ENCODE results near the gene ATAD2B.

Gene ATAD2B

DNA sequence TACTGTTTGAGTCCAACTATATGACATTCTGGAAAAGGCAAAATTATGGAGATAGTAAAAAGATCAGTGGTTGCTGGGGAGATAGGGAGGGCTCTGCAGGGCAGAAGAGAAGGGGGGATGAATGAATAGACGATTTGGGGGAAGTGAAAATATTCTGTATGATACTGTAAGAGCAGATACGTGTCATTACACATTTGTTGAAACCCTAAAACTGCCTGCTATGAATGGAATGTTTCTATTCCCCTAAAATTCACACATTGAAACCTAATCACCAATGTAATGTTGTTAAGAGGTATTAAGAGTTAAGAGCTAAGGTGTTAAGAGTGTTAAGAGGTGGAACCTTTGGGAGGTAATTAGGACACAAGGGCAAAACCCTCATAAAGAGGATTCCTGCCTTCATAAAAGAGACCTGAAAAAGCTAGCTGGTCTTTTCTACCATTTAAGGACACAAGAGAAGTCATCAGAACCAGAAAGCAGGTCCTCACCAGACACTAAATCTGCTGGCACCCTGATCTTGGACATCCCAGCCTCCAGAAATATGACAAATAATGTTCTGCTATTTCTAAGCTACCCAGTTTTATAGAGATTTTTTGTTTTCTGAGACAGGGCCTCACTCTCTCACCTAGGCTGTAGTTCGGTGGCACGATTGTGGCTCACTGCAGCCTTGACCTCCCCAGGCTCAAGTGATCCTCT is 76.2 kb downstream of the ATAD2B start:
- no peak for DNase-seq (ENCODE audit: low read depth)
- no peak overlapping the region for H3K4me3 ChIP-seq (ENCODE audit: low read depth, low read length)

DNA sequence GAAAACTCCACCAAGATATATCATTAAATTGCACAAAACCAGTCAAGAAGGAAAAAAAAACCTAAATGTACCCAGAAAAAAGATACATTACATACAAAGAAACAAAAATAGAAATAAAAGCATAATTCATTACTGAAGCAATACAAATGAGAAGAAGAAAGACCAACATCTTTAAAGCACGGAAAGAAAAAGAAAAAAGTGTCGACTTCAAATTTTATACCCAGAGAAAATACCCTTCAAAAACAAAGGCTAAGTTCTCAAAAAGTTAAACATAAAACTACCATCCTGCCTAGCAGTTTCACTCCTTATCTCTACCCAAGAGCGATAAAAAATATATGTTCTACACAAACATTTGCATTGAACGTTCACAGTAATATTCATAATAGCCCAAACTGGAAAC is 82.0 kb downstream of the ATAD2B start:
- H3K4me3 ChIP-seq (ENCODE audit: low read depth, low read length): no peak overlapping the region
- TF ChIP-seq POLR2A (IDR thresholded peaks at IDR 0.05; ENCODE audit: extremely low read depth, insufficient read length): no peak
- TF ChIP-seq MYC (IDR thresholded peaks at IDR 0.05; ENCODE audit: low read depth, low read length): no peak
- no peak for DNase-seq (ENCODE audit: low read depth)

More for the DNA sequence above, 76.2 kb downstream of the ATAD2B start:
- TF ChIP-seq POLR2A (IDR thresholded peaks at IDR 0.05; ENCODE audit: extremely low read depth, insufficient read length) (no peak), MYC (IDR thresholded peaks at IDR 0.05; ENCODE audit: low read depth, low read length) (no peak)
- TF ChIP-seq, protein P1, sequence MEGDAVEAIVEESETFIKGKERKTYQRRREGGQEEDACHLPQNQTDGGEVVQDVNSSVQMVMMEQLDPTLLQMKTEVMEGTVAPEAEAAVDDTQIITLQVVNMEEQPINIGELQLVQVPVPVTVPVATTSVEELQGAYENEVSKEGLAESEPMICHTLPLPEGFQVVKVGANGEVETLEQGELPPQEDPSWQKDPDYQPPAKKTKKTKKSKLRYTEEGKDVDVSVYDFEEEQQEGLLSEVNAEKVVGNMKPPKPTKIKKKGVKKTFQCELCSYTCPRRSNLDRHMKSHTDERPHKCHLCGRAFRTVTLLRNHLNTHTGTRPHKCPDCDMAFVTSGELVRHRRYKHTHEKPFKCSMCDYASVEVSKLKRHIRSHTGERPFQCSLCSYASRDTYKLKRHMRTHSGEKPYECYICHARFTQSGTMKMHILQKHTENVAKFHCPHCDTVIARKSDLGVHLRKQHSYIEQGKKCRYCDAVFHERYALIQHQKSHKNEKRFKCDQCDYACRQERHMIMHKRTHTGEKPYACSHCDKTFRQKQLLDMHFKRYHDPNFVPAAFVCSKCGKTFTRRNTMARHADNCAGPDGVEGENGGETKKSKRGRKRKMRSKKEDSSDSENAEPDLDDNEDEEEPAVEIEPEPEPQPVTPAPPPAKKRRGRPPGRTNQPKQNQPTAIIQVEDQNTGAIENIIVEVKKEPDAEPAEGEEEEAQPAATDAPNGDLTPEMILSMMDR (IDR thresholded peaks at IDR 0.05; ENCODE audit: low read depth, low read length): no peak
- TF ChIP-seq, protein P2, sequence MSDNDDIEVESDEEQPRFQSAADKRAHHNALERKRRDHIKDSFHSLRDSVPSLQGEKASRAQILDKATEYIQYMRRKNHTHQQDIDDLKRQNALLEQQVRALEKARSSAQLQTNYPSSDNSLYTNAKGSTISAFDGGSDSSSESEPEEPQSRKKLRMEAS (IDR thresholded peaks at IDR 0.05; ENCODE audit: low read depth, low read length): no peak

DNA sequence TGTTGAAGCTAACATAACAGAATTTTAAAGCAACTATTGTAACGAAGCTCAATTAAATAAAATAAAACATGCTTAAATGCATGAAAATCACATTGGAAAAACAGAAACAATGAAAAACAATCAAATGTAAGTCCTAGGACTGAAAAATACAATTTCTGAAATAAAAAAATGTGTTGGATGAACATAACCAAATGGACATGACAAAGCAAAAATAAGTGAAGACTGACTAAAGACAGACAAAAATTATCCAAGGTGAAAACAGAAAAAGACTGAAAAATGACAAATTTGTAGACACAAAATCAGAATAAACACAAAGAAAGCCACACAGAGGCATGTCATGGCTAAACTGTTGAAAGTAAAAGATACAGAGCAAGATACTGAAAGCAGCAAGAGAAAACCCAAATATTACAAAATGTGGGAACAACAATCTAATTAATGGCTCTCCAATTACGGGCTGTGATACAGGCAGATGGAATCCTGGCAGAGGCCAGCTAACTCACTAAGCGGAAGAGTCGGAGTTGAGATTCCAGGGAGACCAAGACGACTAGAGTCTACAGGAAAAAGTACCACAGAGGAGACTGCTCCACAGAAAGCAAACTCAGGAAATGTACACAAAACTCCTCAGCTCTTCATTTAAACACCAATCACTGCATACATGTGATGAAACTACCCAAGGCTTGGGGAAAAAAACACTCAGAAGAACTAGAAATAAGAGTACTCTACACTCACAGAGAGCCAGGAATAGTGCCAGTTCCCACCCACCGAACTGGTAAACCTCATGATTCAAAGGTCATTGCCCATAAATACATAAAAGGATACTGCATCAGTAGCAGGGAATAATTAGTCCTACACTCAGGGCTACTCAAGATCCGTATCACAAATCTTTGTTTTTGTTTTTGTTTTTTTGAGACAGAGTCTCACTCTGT is 83.6 kb downstream of the ATAD2B start:
- no peak for DNase-seq (ENCODE audit: low read depth)
- H3K4me3 ChIP-seq (ENCODE audit: low read depth, low read length): no peak overlapping the region
- TF ChIP-seq, protein P1 (IDR thresholded peaks at IDR 0.05; ENCODE audit: low read depth, low read length): no peak
- TF ChIP-seq POLR2A (IDR thresholded peaks at IDR 0.05; ENCODE audit: extremely low read depth, insufficient read length): no peak

DNA sequence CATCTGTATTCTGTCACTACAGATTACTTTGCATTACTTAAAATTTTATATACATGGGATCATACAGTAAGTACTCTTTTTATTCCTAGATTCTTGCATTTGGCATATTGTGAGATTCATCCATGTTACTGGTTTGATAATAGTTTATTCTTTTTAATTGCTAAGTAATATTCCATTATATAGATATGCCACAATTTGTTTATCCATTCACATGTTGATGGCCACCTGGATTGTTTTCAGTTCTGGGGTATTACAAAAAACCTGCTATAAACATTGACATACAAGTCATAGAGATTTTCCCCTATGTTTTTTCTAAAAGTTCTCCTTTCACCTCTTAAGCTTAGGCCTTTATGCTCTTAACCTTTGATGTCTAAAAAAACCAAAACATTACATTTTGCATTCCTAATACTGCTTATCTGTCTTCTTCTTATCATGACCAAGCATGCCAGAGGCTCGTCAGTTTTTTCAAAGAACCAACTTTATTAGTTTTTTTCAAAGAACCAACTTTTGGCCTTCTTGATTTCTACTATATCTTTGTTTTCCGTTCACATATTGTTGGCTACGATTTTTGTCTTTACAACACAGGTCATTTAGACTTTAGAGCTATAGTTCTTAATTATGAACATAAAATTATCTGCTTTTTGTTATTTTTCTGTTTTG is 86.9 kb downstream of the ATAD2B start:
- DNase-seq (ENCODE audit: low read depth): no peak
- TF ChIP-seq, protein P2 (IDR thresholded peaks at IDR 0.05; ENCODE audit: low read depth, low read length): no peak
- TF ChIP-seq, protein P1 (IDR thresholded peaks at IDR 0.05; ENCODE audit: low read depth, low read length): no peak
- TF ChIP-seq POLR2A (IDR thresholded peaks at IDR 0.05; ENCODE audit: extremely low read depth, insufficient read length) (no peak), MYC (IDR thresholded peaks at IDR 0.05; ENCODE audit: low read depth, low read length) (no peak)
- H3K4me3 ChIP-seq (ENCODE audit: low read depth, low read length): no peak overlapping the region

DNA sequence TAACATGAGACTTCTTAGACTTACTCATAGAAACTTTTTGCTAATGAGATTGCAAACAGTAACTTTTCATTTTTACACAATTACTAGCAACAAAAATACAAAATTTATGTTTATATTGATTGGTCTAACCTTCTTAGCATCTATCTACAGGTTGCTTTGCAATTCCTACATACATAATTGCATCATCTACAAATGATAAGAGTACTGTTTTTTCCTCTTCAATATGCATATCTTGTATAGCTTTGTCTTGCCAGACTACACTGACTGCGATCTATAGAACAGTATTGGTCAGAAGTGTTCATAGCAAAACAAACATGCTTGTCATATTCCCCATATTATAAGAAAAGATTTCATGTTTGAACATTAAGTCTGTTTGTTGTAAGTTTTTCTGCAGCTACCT is 87.9 kb downstream of the ATAD2B start:
- no peak for DNase-seq (ENCODE audit: low read depth)
- no peak overlapping the region for H3K4me3 ChIP-seq (ENCODE audit: low read depth, low read length)
- TF ChIP-seq MYC (IDR thresholded peaks at IDR 0.05; ENCODE audit: low read depth, low read length) (no peak), POLR2A (IDR thresholded peaks at IDR 0.05; ENCODE audit: extremely low read depth, insufficient read length) (no peak)
- TF ChIP-seq, protein P1 (IDR thresholded peaks at IDR 0.05; ENCODE audit: low read depth, low read length): no peak
- TF ChIP-seq, protein P2 (IDR thresholded peaks at IDR 0.05; ENCODE audit: low read depth, low read length): no peak

DNA sequence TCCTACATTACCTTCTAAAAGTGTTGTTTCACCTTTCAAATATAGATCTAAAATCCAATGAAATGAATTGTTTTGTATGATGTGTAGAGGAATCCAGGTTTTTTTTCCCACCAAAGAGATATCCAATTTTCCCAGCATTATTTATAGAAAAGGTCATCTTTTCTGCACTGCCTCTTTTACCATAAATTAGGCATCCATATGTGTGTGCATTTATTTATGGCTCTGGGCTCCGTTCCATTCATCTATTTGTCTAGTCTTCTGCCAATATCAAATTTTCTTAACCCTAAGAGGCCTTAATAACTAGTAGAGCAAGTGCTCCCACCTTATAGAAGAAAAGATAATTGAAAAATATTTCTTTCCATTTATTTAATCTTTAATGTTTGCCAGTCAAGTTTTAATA is 88.3 kb downstream of the ATAD2B start:
- TF ChIP-seq, protein P2 (IDR thresholded peaks at IDR 0.05; ENCODE audit: low read depth, low read length): no peak
- TF ChIP-seq, protein P1 (IDR thresholded peaks at IDR 0.05; ENCODE audit: low read depth, low read length): no peak
- TF ChIP-seq POLR2A (IDR thresholded peaks at IDR 0.05; ENCODE audit: extremely low read depth, insufficient read length): no peak
- no peak overlapping the region for H3K4me3 ChIP-seq (ENCODE audit: low read depth, low read length)
- DNase-seq (ENCODE audit: low read depth): no peak

Measured in NB4 (cell line).